ENCODE data around the gene DTX1.

DNA sequence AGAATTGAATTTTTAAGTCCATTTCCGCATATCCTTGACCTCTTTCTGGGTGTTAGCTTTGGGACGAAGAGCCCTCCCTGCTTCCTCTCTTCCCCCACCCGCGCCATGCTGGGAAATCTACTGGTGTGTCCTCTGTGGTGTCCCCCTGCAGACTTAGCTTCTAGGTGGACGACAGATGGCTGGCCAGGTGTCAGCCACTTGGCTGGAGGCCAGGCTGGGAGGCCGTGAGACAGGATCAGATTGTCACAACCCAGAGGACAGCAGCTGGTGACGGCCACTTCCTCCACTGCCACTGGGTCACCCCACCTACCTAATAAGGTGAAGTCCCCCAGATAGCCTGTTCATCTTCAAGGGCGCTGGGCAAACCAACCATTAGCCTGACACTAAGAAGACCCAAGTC, 13.3 kb upstream of the DTX1 start:
- no peak for TF ChIP-seq YY1 (IDR thresholded peaks at IDR 0.05; ENCODE audit: insufficient read depth, insufficient read length)
- no peak for TF ChIP-seq ZNF274 (IDR thresholded peaks at IDR 0.05; ENCODE audit: low read depth, low read length)
- no peak for TF ChIP-seq SUZ12 (IDR thresholded peaks at IDR 0.05; ENCODE audit: extremely low read depth, insufficient read depth, insufficient read length)

Data from NT2/D1 (cell line).